PC-3 (cell line): Measurements from ENCODE around the gene C12orf75.

Experiments used
- EZH2 ChIP-seq: fragments of 300-600 bp; sonication (generic); IDR thresholded peaks from one replicate; pipeline ENCODE4 v1.6.1; 2017; ENCODE audit warnings: antibody characterized with exemption, mild to moderate bottlenecking, low read length; ENCODE audit not compliant: unreplicated experiment
- TF ChIP-seq, protein P1 (sequence below): fragments of 300-600 bp; sonication (generic); conservative IDR thresholded peaks from 2 replicates; pipeline ENCODE4 v1.5.1; 2017; ENCODE audit warnings: antibody characterized with exemption, low read depth, mild to moderate bottlenecking, low read length

DNA sequence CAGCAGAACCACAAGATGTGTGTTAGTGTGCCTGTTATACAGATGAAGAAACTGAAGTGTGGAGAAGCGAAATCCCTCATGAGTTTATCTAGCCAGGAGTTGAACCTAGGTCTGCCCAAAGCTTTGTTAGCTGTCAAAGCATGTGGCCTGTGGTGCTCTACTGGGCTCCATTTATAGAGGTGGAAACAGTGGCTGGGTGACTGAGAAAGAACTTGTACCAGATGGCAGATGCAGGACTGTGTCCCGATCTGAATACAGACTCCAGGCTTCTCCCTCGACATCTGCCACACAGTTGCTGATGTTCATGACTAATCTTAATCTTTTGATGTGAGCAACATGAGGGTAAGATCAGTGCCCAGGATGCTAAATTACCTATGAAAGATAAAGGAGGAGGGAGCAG, 89.1 kb downstream of the C12orf75 start:
- TF ChIP-seq EZH2: no peak
- TF ChIP-seq, protein P1, sequence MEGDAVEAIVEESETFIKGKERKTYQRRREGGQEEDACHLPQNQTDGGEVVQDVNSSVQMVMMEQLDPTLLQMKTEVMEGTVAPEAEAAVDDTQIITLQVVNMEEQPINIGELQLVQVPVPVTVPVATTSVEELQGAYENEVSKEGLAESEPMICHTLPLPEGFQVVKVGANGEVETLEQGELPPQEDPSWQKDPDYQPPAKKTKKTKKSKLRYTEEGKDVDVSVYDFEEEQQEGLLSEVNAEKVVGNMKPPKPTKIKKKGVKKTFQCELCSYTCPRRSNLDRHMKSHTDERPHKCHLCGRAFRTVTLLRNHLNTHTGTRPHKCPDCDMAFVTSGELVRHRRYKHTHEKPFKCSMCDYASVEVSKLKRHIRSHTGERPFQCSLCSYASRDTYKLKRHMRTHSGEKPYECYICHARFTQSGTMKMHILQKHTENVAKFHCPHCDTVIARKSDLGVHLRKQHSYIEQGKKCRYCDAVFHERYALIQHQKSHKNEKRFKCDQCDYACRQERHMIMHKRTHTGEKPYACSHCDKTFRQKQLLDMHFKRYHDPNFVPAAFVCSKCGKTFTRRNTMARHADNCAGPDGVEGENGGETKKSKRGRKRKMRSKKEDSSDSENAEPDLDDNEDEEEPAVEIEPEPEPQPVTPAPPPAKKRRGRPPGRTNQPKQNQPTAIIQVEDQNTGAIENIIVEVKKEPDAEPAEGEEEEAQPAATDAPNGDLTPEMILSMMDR: no peak
